Peyer's patch (tissue), 4 donors: Measurements from ENCODE around the gene NTN1.

ENCODE experiments used
- CTCF ChIP-seq, 6 experiments: fragments of 450-650 bp in 4 of 6; fragments of 200-600 bp in 2 of 6; sonication (generic) in 1 of 6; IDR thresholded peaks; one replicate each; pipeline ENCODE4 v1.5.1; 2017 to 2019; ENCODE audit warnings: antibody characterized with exemption in 6 of 6, mild to moderate bottlenecking in 3 of 6, moderate library complexity in 1 of 6
- POLR2A ChIP-seq, 2 donors: fragments of 450-650 bp; IDR thresholded peaks; one replicate each; pipeline ENCODE4 v1.5.1; 2017; ENCODE audit warnings: antibody characterized with exemption in 2 of 2, mild to moderate bottlenecking in 2 of 2, moderate library complexity in 2 of 2

GRCh38 chr17:9237661-9238301, 216.5 kb downstream of the NTN1 start:
- no peak for TF ChIP-seq CTCF (IDR thresholded peaks at IDR 0.05)
- no peak for TF ChIP-seq POLR2A (IDR thresholded peaks at IDR 0.05)
